ENCODE results near the gene EFR3B.
"Not testable (repeated sequence)": the region's sequence is repeated elsewhere in the genome, so short reads cannot be mapped to it uniquely, and the experiment has no call there.

EFR3B gene

GRCh38 chr2:25072606-25073005 is 30.7 kb downstream of the EFR3B start:
- DNase-seq (ENCODE audit: low read depth, low spot score): no peak

- DNase-seq (ENCODE audit: low read depth, low spot score): no peak
Observed at GRCh38 chr2:25073025-25073424, 31.1 kb downstream of the EFR3B start.

- no peak for DNase-seq (ENCODE audit: low read depth, low spot score)
Observed at GRCh38 chr2:25073914-25074313, 32.0 kb downstream of the EFR3B start.

- DNase-seq (ENCODE audit: low read depth, low spot score): no peak
Observed at GRCh38 chr2:25074826-25075225, 33.0 kb downstream of the EFR3B start.

GRCh38 chr2:25076749-25077148 is 34.9 kb downstream of the EFR3B start:
- no peak for DNase-seq (ENCODE audit: low read depth, low spot score)

- no peak for DNase-seq (ENCODE audit: low read depth, low spot score)
Observed at GRCh38 chr2:25077789-25078169, 35.9 kb downstream of the EFR3B start.

- DNase-seq (ENCODE audit: low read depth, low spot score): no peak
Observed at GRCh38 chr2:25078170-25079049, 36.5 kb downstream of the EFR3B start.

GRCh38 chr2:25079050-25079635 is 37.3 kb downstream of the EFR3B start:
- DNase-seq (ENCODE audit: low read depth, low spot score): no peak

- DNase-seq (ENCODE audit: low read depth, low spot score): no peak
Observed at GRCh38 chr2:25081237-25081790, 39.4 kb downstream of the EFR3B start.

GRCh38 chr2:25082002-25082622 is 40.2 kb downstream of the EFR3B start:
- no peak for DNase-seq (ENCODE audit: low read depth, low spot score)

GRCh38 chr2:25085761-25086560 is 44.1 kb downstream of the EFR3B start:
- DNase-seq (ENCODE audit: low read depth, low spot score): no peak

- DNase-seq (ENCODE audit: low read depth, low spot score): no peak
Observed at GRCh38 chr2:25088817-25089516, 47.1 kb downstream of the EFR3B start.

- DNase-seq (ENCODE audit: low read depth, low spot score): no peak
Observed at GRCh38 chr2:25089605-25090315, 47.9 kb downstream of the EFR3B start.

GRCh38 chr2:25090801-25091200 is 48.9 kb downstream of the EFR3B start:
- no peak for DNase-seq (ENCODE audit: low read depth, low spot score)

GRCh38 chr2:25091265-25091664 is 49.4 kb downstream of the EFR3B start:
- DNase-seq (ENCODE audit: low read depth, low spot score): no peak

GRCh38 chr2:25098056-25098455 is 56.2 kb downstream of the EFR3B start:
- no peak for DNase-seq (ENCODE audit: low read depth, low spot score)

- no peak for DNase-seq (ENCODE audit: low read depth, low spot score)
Observed at GRCh38 chr2:25098670-25099486, 57.0 kb downstream of the EFR3B start.

- not testable (repeated sequence) for DNase-seq (ENCODE audit: low read depth, low spot score)
Observed at GRCh38 chr2:25102352-25102751, 60.5 kb downstream of the EFR3B start.

- DNase-seq (ENCODE audit: low read depth, low spot score): no peak
Observed at GRCh38 chr2:25103287-25103871, 61.5 kb downstream of the EFR3B start.
